Measurements from ENCODE around the gene INHBB. TPM values are rescaled to one million over a fixed set of nuclear protein-coding genes. Genes with fewer than 3 reads are reported as not detected.

INHBB gene
- total RNA-seq, 1 experiment from 2014 or later = 223 TPM

DNA sequence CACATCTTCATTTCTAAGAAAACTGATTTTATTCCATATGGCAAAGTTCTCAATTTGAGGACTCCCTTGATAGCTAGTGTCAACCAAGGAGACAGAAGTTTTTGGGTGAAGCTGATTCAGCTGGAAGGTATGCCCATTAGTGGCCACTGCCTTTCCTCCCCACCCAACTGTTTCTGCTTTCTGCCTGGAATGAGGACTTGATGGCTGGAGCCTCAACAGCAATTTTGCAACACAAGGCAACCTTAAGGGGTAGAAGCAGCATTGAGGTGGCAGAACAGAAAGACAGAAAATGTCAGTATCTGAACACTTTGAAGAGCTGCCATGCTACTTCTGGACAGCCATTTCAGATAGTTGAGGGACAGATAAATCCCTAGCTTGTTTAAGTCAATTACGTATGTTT, 47.0 kb downstream of the INHBB start:
- intact Hi-C loops (cut with micrococcal nuclease) = no loop called here
- H3K27ac ChIP-seq (ENCODE audit: low read length) = no peak overlapping the region
- no peaks in the 10 kb centered on the region for H3K79me2 ChIP-seq (ENCODE audit: low read length)
- no peaks in the 10 kb centered on the region for H3K27me3 ChIP-seq (ENCODE audit: low read length)
- no peak for TF ChIP-seq EZH2phosphoT487 (IDR thresholded peaks at IDR 0.05; ENCODE audit: borderline replicate concordance, low read length)
- TF ChIP-seq, protein P1, sequence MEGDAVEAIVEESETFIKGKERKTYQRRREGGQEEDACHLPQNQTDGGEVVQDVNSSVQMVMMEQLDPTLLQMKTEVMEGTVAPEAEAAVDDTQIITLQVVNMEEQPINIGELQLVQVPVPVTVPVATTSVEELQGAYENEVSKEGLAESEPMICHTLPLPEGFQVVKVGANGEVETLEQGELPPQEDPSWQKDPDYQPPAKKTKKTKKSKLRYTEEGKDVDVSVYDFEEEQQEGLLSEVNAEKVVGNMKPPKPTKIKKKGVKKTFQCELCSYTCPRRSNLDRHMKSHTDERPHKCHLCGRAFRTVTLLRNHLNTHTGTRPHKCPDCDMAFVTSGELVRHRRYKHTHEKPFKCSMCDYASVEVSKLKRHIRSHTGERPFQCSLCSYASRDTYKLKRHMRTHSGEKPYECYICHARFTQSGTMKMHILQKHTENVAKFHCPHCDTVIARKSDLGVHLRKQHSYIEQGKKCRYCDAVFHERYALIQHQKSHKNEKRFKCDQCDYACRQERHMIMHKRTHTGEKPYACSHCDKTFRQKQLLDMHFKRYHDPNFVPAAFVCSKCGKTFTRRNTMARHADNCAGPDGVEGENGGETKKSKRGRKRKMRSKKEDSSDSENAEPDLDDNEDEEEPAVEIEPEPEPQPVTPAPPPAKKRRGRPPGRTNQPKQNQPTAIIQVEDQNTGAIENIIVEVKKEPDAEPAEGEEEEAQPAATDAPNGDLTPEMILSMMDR (conservative IDR thresholded peaks at IDR 0.05; ENCODE audit: low read depth, low read length) = no peak
- no peak for TF ChIP-seq EZH2 (IDR thresholded peaks at IDR 0.05; ENCODE audit: low read length, unreplicated experiment)
- no TSS peak for BruUV-seq (replicated peaks)
- H3K9ac ChIP-seq (ENCODE audit: low read length) = no peak overlapping the region
- no peak overlapping the region for H3K4me2 ChIP-seq (ENCODE audit: low read length)
- H3K4me3 ChIP-seq (ENCODE audit: low read length) = no peak overlapping the region
- DNase-seq (peak; percentile 27), ATAC-seq (no peak)
- no peaks in the 10 kb centered on the region for H3K9me2 ChIP-seq (replicated peaks; ENCODE audit: low read length)
- H3F3A ChIP-seq (ENCODE audit: low read length, unreplicated experiment) = no peaks in the 10 kb centered on the region
- no peaks in the 10 kb centered on the region for H4K20me1 ChIP-seq (ENCODE audit: low read length)
- H3K4me1 ChIP-seq (ENCODE audit: insufficient read depth, low read length) = peaks cover 27% of the 10 kb centered on the region
- no peaks in the 10 kb centered on the region for H3K36me3 ChIP-seq (ENCODE audit: low read depth, low read length)
- H3K9me3 ChIP-seq (ENCODE audit: low read length) = no peaks in the 10 kb centered on the region
- ChIA-PET POLR2A (ENCODE audit: unreplicated experiment) (no interaction called here), CTCF (no interaction called here)
- H2AFZ ChIP-seq (ENCODE audit: low read length) = no peak overlapping the region

DNA sequence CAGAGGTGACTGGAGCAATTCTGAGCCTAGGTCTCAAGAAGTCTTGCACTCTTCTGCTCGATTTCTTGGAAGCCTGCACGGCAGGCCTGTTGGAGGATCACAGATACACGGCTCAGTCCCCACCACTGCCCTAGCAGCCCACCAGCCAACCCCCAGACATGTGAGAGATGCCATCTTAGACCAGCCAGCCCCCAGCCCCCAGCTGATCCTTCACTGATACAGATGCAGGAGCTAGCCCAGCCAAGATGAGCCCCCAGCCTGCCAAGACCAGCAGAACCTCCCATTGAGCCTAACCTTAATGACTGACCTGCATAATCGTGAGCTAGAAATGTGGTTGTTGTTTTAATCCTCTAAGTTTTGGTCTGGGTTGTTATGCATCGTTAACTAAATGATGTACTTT, 47.5 kb downstream of the INHBB start:
- Histone ChIP-seq H3K4me1 (ENCODE audit: insufficient read depth, low read length) (peaks cover 32% of the 10 kb centered on the region), H3K9me2 (replicated peaks; ENCODE audit: low read length) (no peaks in the 10 kb centered on the region), H3K27me3 (ENCODE audit: low read length) (no peaks in the 10 kb centered on the region), H3K36me3 (ENCODE audit: low read depth, low read length) (no peaks in the 10 kb centered on the region), H3K9me3 (ENCODE audit: low read length) (no peaks in the 10 kb centered on the region), H3K79me2 (ENCODE audit: low read length) (no peaks in the 10 kb centered on the region), H3K4me3 (ENCODE audit: low read length) (no peak overlapping the region), H3F3A (ENCODE audit: low read length, unreplicated experiment) (no peaks in the 10 kb centered on the region), H3K27ac (ENCODE audit: low read length) (no peak overlapping the region), H2AFZ (ENCODE audit: low read length) (no peak overlapping the region), H4K20me1 (ENCODE audit: low read length) (no peaks in the 10 kb centered on the region), H3K9ac (ENCODE audit: low read length) (no peak overlapping the region), H3K4me2 (ENCODE audit: low read length) (no peak overlapping the region)
- ChIA-PET CTCF (no interaction called here), POLR2A (ENCODE audit: unreplicated experiment) (no interaction called here)
- BruUV-seq (replicated peaks) = no TSS peak
- ATAC-seq (no peak), DNase-seq (no peak)
- intact Hi-C loops (cut with micrococcal nuclease) = no loop called here
- TF ChIP-seq EZH2phosphoT487 (IDR thresholded peaks at IDR 0.05; ENCODE audit: borderline replicate concordance, low read length) = no peak
- TF ChIP-seq, protein P1 (conservative IDR thresholded peaks at IDR 0.05; ENCODE audit: low read depth, low read length) = no peak
- no peak for TF ChIP-seq EZH2 (IDR thresholded peaks at IDR 0.05; ENCODE audit: low read length, unreplicated experiment)

DNA sequence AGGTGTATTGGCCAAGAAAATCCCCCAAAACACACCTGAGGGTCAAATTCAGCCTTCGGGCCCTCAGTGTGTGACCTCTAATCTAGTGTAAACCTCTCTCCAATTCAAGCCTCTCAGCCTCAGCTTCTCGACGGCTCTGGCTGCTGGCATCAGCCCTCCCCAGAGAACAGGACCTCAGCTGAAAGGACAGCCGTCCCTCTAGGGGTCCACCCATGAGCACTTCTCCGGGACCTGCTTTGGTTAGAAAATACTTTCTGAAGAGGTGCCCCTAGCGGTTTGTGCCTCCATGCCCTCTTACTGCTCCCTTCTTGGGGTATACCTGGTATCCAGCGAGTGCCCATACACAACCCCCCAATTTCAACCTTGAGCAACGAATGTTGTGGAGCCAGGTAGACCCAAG, 48.8 kb downstream of the INHBB start:
- H3K9ac ChIP-seq (ENCODE audit: low read length) = no peak overlapping the region
- no peaks in the 10 kb centered on the region for H3K27me3 ChIP-seq (ENCODE audit: low read length)
- H3K4me2 ChIP-seq (ENCODE audit: low read length) = no peak overlapping the region
- TF ChIP-seq, protein P1 (conservative IDR thresholded peaks at IDR 0.05; ENCODE audit: low read depth, low read length) = no peak
- TF ChIP-seq EZH2phosphoT487 (IDR thresholded peaks at IDR 0.05; ENCODE audit: borderline replicate concordance, low read length) = no peak
- TF ChIP-seq EZH2 (IDR thresholded peaks at IDR 0.05; ENCODE audit: low read length, unreplicated experiment) = no peak
- no peaks in the 10 kb centered on the region for H3K36me3 ChIP-seq (ENCODE audit: low read depth, low read length)
- H4K20me1 ChIP-seq (ENCODE audit: low read length) = no peaks in the 10 kb centered on the region
- no peaks in the 10 kb centered on the region for H3K9me2 ChIP-seq (replicated peaks; ENCODE audit: low read length)
- H3K4me1 ChIP-seq (ENCODE audit: insufficient read depth, low read length) = peaks cover 45% of the 10 kb centered on the region
- ChIA-PET POLR2A (ENCODE audit: unreplicated experiment) (no interaction called here), CTCF (no interaction called here)
- BruUV-seq (replicated peaks) = no TSS peak
- DNase-seq (no peak), ATAC-seq (no peak)
- H3K27ac ChIP-seq (ENCODE audit: low read length) = no peak overlapping the region
- H3K79me2 ChIP-seq (ENCODE audit: low read length) = 0 out of 2 replicates have a peak, but pooled peaks cover under 1% of the 10 kb centered on the region
- H3K9me3 ChIP-seq (ENCODE audit: low read length) = no peaks in the 10 kb centered on the region
- no peak overlapping the region for H3K4me3 ChIP-seq (ENCODE audit: low read length)
- intact Hi-C loops (cut with micrococcal nuclease) = no loop called here
- H2AFZ ChIP-seq (ENCODE audit: low read length) = no peak overlapping the region
- no peaks in the 10 kb centered on the region for H3F3A ChIP-seq (ENCODE audit: low read length, unreplicated experiment)
